Activated CD8-positive, alpha-beta memory T cell treated with anti-CD3 and anti-CD28 coated beads for 1 hour (primary cell): ENCODE measurements around the gene CSTA.

Experiments used
- DNase-seq, 2 donors: peaks; one replicate each; pipeline ENCODE4 v3.0.0-alpha.2; 2020; ENCODE audit warnings: low read depth in 1 of 2; ENCODE audit errors: extremely low read depth in 1 of 2

Gene CSTA, protein sequence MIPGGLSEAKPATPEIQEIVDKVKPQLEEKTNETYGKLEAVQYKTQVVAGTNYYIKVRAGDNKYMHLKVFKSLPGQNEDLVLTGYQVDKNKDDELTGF

DNA sequence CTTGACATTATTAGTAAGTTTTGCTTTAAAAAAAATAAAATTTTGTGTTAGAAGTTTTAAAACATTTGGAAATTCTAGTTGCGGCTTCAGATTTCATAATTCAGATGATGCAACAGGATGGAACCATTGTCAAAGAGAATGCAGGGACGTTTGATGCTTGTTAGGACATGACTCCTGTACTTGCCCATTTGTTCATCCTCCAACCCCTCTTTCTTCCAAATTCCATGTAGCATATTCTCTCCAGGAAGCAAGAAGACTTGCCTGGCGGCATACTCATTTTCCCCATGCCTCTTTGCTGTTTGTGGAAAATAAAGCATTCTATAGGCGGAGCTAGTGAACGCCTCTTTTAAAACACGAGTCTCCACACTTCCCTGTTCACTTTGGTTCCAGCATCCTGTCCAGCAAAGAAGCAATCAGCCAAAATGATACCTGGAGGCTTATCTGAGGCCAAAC, at the start of gene CSTA:
Gene CSTA (plus strand): TSS at position 378 of the 453 bp plus-strand sequence. CDS start 45 bp downstream, at position 423.
- DNase-seq, result no peak

DNA sequence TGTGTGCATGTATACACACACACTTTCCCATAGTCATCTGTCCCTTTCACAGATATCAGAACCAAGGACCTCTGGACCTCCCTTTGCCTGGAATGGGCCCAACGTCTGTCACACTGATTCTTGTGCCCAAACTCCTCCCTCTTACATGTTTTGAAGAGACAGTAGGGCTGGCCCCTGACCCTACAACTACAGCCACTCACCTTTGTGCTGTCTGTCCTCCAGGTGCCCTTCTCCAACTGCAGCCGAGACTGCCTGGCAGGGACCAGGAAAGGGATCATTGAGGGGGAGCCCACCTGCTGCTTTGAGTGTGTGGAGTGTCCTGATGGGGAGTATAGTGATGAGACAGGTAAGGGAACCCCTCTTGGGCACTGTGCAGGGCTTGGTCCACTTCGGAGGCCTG, 43.2 kb upstream of the CSTA start:
- no peak for DNase-seq

DNA sequence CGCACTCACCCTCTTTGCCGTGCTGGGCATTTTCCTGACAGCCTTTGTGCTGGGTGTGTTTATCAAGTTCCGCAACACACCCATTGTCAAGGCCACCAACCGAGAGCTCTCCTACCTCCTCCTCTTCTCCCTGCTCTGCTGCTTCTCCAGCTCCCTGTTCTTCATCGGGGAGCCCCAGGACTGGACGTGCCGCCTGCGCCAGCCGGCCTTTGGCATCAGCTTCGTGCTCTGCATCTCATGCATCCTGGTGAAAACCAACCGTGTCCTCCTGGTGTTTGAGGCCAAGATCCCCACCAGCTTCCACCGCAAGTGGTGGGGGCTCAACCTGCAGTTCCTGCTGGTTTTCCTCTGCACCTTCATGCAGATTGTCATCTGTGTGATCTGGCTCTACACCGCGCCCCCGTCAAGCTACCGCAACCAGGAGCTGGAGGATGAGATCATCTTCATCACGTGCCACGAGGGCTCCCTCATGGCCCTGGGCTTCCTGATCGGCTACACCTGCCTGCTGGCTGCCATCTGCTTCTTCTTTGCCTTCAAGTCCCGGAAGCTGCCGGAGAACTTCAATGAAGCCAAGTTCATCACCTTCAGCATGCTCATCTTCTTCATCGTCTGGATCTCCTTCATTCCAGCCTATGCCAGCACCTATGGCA, 41.1 kb upstream of the CSTA start:
- DNase-seq, result no peak

DNA sequence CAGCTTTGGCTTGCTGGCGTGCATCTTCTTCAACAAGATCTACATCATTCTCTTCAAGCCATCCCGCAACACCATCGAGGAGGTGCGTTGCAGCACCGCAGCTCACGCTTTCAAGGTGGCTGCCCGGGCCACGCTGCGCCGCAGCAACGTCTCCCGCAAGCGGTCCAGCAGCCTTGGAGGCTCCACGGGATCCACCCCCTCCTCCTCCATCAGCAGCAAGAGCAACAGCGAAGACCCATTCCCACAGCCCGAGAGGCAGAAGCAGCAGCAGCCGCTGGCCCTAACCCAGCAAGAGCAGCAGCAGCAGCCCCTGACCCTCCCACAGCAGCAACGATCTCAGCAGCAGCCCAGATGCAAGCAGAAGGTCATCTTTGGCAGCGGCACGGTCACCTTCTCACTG, 40.6 kb upstream of the CSTA start:
- no peak for DNase-seq

DNA sequence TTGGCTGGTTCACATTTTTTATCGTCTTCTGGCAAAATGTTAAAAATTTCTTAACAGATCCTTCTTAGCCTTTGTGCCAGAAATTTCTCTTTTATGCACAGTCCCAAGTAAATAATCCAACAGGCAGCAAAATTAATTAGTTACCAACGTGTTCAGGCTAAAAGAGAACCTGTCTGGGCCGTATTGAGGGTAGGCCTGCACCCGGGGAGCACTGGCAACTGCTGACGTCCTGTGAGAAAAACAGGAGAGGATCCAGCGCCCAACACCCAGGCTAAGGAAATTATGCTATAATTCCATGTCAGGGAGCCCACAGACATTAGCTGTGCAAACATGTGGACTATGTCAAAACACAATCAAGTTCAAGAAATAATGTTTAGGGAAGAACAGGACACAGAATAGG, 30.7 kb upstream of the CSTA start:
- no peak for DNase-seq

DNA sequence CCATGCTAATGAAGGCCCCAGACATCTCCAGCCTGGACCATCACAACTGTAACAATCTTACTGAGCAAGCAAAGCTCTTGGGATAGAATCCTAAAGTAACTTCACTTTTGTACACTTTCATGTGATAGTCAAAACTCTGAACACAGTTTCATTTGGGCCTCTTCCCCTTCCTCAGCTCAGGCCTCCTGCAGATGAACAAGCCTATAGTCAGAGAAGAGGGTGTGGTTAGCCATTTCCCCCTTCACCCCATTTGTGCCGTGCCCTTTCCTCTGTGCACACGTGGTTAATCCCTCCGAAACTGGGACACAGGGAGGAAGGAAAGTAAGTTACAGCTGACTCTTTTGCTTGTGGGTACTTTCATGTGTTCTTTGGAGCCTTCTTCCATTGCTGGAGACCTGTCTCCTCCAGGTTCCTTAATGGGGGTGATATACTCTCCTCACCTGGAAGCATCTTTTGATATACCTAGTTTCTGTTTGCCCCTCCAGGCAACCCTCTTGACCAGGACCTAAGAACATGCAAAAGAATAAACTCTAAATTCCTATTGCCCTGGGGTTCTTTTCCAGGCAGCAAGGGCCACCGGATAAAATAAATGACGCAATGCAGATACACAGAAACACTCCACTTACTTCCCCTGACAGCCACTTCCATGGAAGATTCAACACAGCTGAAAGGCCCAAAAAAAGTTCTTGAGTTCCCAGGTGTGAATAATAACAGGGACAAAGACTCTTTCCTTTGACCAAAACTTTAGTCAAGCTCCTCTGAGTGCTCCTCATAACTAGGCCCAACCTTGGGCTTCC, 29.6 kb upstream of the CSTA start:
- DNase-seq, result no peak

DNA sequence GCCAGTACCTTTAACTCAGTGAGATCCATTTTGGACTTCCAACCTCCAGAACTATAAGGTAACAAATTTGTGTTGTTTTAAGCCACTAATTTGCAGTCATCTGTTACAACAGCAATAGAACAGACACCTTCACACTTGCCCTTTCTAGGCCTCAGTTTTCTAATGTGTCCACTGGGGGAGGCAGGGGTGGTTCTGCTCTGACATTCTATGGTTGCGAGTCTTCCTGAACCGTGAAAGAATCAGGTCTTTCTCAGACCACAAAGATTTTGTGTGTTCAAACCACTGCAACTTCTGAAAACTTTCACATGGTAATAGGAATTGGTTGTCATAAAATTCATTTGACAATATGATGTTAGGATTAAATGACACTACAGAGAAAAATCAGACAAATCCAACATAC, 26.8 kb upstream of the CSTA start:
- no peak for DNase-seq

DNA sequence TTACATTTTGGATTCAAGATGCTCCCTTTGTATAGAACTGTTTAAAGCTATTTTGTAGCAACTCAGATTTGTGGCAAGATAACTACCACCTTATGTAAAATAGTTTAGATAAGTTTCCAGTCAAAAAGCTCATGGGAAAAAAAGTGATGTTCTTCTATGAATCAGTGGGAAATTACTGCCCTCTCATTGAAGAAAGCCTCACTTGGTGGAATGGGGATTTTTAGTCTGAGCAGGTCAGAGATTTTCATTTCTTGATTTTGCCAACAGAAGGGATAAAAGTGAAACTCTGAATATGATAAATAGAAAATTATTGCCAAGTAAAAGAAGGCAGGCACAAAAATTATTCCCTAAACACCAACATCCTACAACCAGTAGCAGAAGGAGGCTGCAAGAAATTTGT, 25.8 kb upstream of the CSTA start:
- DNase-seq, result no peak

DNA sequence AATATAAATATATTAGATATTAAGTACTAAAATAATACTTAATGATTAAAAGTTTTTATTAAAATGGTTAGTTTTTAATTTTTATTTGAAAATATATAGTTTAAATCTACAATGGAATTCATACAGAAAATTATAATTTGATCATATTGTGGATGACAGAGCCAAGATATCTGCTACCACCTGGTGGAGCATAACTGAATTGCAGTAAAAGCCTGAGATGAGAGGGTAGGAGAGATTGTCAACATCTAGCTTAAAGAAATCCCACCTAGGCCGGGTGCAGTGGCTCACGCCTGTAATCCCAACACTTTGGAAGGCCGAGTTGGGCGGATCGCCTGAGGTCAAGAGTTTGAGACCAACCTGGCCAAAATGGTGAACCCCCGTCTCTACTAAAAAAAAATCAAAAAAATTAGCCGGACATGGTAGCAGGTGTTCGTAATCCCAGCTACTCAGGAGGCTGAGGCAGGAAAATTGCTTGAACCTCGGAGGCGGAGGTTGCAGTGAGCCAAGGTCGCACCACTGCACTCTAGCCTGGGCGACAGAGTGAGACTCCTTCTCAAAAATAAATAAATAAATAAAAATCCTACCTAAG, 25.1 kb upstream of the CSTA start:
- peak in 1 of 2 donors; percentile 5 for DNase-seq

DNA sequence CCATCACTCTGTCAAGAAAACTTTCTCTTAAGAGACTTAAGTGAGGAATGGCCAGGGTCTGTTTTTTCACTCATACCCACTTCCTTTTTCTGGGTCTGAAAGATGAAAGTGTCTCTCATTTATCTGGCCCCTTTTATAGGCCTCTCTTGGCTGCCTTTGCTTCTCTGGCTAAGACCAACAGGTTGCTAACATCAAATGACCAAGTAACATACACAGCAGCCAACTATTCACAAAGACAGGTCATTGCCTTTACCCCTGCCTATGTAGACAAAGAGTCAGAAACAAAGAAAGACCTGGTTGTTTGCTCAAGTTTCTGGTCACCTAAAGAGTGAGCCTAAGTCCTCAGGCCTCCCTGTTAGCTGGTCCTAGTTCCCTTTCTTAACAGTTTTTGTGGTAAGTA, 24.0 kb upstream of the CSTA start:
- no peak for DNase-seq

DNA sequence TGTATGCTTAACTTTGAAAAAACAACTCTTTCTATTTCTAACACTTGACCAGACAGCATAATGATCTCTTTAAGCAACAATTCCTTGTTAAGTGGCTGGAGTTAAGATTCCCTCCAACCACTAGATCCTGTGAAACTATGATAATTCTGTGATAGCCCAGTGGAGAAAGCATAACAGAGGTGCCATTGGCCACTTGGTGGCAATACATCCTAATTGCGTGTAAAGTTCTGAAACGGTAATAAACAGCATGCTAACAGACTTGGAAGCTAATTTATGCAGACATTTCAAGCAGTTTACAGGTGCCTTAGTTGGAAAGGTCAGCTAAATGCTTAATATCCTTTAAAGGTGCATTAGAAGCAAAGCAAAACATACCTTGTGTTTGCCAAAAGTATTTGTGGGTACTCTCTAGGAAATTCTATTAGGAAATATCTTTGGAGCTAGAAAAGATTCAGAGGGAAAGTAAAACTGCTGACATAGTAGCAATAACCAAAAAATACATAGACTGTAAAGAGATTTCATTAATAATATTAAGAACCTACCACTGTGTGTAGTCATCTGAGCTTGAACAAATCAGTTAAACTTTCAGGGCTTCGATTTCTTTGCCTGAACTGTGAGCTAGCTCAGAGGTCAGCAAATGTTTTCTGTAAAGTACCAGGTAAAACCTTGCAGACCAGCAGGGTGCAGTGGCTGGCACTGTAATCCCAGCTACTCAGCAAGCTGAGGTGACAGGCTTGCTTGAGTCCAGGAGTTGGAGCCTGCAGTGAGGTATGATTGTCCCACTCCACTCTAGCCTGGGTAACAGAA, 19.0 kb upstream of the CSTA start:
- no peak for DNase-seq

DNA sequence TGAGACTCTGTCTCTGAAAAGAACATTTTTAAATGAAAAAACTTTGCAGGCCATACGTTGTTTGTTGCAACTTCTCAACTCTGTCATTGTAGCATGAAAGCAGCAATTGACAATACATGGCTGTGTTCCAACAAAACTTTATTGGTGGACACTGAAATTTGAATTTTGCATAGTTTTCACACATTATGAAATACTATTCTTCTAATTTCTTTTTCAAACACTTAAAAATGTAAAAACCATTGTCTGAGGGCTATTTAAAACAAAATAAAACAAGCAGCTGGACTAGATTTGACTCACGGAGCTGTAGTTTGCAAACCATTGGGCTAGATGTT, 18.5 kb upstream of the CSTA start:
- DNase-seq, result no peak

DNA sequence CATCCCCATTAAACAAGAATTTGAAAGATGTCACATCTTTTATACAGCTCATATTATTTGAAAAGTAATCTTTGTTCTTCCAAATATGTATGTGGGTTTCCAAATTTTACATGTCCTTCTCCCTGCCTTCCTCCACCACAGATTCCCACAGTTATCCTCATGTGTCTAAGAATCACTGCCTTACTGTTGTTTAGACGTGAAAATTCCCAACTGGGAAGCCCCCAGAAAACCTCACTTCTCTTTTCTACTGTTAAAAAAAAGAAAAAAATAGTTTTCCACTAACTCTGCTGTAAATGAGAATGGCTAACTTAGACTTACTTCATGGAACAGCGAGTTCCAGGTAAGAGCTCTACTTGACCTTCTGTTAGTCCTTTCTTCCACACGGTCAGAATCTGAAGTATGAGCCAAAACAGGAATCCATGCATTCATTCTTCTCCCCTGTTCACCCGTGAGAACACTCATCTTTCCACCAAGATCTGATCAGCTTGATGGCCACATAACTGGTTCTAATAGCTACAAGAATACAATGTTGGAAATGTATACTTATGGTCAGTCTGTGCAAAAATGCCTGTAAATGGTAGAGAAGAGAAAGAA, 17.9 kb upstream of the CSTA start:
- DNase-seq, result no peak

DNA sequence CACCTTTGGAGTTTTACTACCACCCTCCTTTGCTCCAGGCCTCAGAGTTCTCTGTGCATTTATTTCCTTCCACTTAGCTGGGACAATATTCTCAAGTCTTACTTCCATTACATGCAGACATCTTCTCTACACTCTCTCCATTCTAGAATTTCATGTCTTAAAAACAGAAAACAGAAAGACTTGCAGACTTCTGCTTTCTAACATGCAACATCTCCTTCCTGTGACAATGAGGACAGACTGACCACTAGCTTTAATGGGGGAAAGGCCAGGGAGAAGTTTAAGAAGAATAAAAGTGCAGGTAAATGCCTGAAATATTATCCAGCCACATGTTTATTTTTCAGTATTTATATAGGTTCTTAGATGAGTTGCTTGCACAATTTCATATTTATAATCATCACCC, 17.1 kb upstream of the CSTA start:
- no peak for DNase-seq

DNA sequence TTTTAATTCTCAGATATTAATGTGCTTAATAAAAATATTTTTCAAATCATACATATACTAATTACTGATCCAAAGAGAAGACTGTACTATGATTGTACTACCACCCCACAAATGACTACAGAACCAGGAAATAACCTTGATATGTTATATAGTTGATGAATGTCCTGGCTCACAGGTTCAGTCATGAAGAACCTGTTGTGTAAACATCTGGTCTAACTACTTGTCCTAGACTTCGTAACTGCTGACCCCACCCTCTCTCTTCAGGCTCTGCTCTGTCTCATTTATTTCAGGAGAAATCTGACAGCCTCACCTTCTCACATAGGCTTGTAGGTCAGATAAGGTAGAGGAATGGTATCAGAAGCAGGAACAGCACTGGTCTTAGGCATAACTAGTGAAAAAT, 14.7 kb upstream of the CSTA start:
- DNase-seq, result no peak

DNA sequence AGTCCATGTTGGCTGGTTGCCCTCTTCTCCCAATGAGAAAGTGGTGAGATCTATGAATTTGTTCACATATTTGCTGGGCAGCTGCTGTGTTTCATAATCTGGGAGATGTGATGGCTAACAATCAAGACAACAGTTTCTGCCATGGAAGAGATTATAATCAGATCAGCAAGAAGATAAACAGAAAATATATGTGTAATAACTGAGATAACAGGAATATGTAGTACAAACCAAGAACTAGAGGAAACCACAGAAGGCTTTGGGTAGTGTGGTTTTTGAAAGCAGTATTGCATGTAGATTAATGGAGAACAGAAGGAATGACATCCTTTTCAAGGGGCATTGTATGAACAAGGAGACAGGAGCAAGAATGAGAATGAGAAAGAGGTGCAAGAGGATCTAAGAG, 12.2 kb upstream of the CSTA start:
- DNase-seq, result no peak

DNA sequence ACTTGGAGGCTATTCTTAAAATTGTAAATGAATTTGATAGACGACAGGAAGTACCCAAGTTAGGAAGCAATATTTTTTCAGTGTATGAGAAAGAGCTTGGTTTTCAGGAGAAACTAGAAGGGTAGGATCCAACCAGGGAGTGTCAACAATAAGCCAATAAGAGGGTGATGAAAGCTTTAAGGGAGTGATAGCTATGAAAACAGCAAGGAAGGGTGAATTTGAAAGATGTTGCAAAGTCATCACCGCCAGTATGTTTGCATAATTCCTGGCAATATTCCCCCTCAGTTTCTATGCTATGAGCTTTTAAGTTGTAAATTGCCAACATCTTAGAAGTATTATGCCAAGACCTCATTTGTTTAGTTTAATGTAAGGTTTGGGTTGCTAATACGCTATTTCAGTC, 11.8 kb upstream of the CSTA start:
- DNase-seq, result no peak

DNA sequence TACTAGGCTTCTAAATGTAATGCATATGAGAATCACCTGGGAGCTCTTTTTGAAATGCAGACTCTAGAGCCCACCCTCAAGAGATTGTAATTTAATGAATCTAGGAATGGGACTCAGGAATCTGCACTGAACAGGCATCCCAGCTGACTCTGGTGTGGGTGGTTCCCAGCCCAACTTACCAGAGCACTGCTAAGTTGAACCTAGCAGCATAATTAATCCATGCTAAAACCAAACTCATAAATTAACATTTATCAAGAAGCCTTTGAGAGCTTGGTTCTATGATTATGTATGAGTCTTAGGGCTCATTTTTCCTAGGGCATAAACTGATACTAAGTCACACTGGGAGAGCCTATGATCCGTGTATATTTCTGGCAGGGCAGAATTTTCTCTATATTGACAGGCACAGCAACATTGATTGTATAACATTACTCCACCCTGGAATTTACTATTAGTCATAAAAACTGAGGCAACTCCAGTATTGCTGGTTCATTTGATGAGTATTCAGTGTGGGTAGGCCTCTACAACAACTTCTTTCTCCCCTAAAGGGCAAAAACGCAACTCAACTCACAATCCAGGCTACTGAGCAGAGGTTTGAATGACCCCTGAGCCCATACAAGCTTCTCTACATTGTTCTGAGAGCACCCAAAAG, 10.7 kb upstream of the CSTA start:
- no peak for DNase-seq

DNA sequence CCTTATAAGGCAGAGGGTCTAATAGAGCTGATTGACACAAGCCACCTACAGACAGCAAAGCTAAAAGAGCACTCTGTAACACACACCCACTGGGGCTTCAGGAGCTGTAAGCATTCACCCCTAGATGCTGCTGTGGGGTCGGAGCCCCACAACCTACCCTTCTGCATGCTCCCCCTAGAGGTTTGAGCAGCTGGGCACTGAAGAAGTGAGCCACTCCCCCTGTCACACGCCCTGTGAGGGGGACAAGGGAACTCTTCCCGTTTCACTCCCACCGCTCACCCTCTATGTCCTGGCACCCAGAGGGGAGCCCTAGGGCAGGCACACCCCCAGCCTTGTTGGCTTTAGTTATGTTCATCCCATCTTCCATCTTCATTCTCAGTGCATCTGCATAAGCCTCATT, 9.4 kb upstream of the CSTA start:
- DNase-seq, result no peak

DNA sequence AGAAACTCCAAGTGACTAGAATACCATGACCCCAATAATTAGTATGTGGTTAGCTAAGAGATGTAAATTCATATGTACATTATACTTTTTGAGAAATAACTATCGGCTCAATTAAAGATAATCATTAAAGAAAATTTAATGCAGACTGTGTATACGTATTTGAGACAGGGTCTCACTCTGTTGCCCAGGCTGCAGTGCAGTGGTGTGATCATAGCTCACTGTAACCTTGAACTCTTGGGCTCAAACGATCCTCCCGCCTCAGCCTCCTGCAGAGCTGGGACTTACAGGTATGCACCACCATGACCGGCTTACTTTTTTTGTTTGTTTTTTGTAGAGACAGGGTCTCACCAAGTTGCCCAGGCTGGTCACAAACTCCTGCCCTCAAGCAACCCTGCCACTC, 8.7 kb upstream of the CSTA start:
- DNase-seq, result no peak
